UCSD-AML1 (cell line): ENCODE data around the gene SLC22A12.
A peak's percentile ranks its signal among the peaks of the same experiment; 100 is the strongest.

ENCODE experiments used
- DNase-seq: peaks from one replicate; lab custom pipeline; 2025; ENCODE audit not compliant: unreplicated experiment; lab: John Stamatoyannopoulos, UW

Gene SLC22A12

GRCh38 chr11:64620381-64620971 lies 29.5 kb downstream of the SLC22A12 start:
- DNase-seq = peak; percentile 70

GRCh38 chr11:64621283-64622019 lies 30.4 kb downstream of the SLC22A12 start:
- peak; percentile 43 for DNase-seq

- no peak for DNase-seq
Measured at GRCh38 chr11:64622681-64623080, 31.7 kb downstream of the SLC22A12 start.

- DNase-seq = peak; percentile 67
Measured at GRCh38 chr11:64624883-64625481, 34.0 kb downstream of the SLC22A12 start.

GRCh38 chr11:64626637-64627036 lies 35.6 kb downstream of the SLC22A12 start:
- no peak for DNase-seq

GRCh38 chr11:64627371-64627770 lies 36.4 kb downstream of the SLC22A12 start:
- no peak for DNase-seq

GRCh38 chr11:64628596-64628995 lies 37.6 kb downstream of the SLC22A12 start:
- DNase-seq = no peak

GRCh38 chr11:64629103-64629502 lies 38.1 kb downstream of the SLC22A12 start:
- no peak for DNase-seq

- DNase-seq = no peak
Measured at GRCh38 chr11:64629796-64630562, 39.0 kb downstream of the SLC22A12 start.

GRCh38 chr11:64631675-64632074 lies 40.7 kb downstream of the SLC22A12 start:
- no peak for DNase-seq

- DNase-seq = no peak
Measured at GRCh38 chr11:64632237-64632636, 41.2 kb downstream of the SLC22A12 start.

GRCh38 chr11:64632654-64633053 lies 41.6 kb downstream of the SLC22A12 start:
- DNase-seq = no peak

GRCh38 chr11:64633555-64634159 lies 42.6 kb downstream of the SLC22A12 start:
- peak; percentile 59 for DNase-seq

- no peak for DNase-seq
Measured at GRCh38 chr11:64637334-64638017, 46.5 kb downstream of the SLC22A12 start.

- DNase-seq = no peak
Measured at GRCh38 chr11:64638018-64638665, 47.1 kb downstream of the SLC22A12 start.

GRCh38 chr11:64638829-64639228 lies 47.8 kb downstream of the SLC22A12 start:
- DNase-seq = no peak

GRCh38 chr11:64639885-64640284 lies 48.9 kb downstream of the SLC22A12 start:
- no peak for DNase-seq

GRCh38 chr11:64641596-64642417 lies 50.8 kb downstream of the SLC22A12 start:
- DNase-seq = no peak

GRCh38 chr11:64642418-64642735 lies 51.4 kb downstream of the SLC22A12 start:
- DNase-seq = no peak
